DOHH2 (cell line): ENCODE measurements around the gene NID1.
A peak's percentile ranks its signal among the peaks of the same experiment; 100 is the strongest.
"Not testable (repeated sequence)": the region's sequence is repeated elsewhere in the genome, so short reads cannot be mapped to it uniquely, and the experiment has no call there.

Experiments
- H3F3A ChIP-seq: fragments of 200-600 bp; sonication (generic), shearing (Covaris generic); 2 replicates; pipeline ENCODE4 v1.6.0; 2016; ENCODE audit warnings: antibody characterized with exemption, mild to moderate bottlenecking; ENCODE audit not compliant: control insufficient read depth, insufficient read depth
- H3K27ac ChIP-seq: fragments of 200-600 bp; sonication (generic); 2 replicates; pipeline ENCODE4 v1.5.1; 2014; ENCODE audit warnings: low read depth, mild to moderate bottlenecking, low read length, moderate library complexity
- H3K27me3 ChIP-seq: fragments of 200-600 bp; sonication (generic); 2 replicates; pipeline ENCODE4 v1.6.1; 2014; ENCODE audit warnings: mild to moderate bottlenecking, low read length, mixed read lengths; ENCODE audit not compliant: control insufficient read depth
- H3K36me3 ChIP-seq: fragments of 200-600 bp; sonication (generic); 2 replicates; pipeline ENCODE4 v1.6.1; 2014; ENCODE audit warnings: mild to moderate bottlenecking, low read length, moderate library complexity, mixed read lengths; ENCODE audit not compliant: control insufficient read depth
- H3K4me1 ChIP-seq: fragments of 200-600 bp; sonication (generic); 2 replicates; pipeline ENCODE4 v1.6.1; 2014; ENCODE audit warnings: mild to moderate bottlenecking, low read length, mixed read lengths; ENCODE audit not compliant: control insufficient read depth
- H3K4me2 ChIP-seq: fragments of 200-600 bp; sonication (generic); 2 replicates; pipeline ENCODE4 v1.6.0; 2014; ENCODE audit warnings: mild to moderate bottlenecking, low read length, moderate library complexity
- H3K4me3 ChIP-seq: fragments of 200-600 bp; sonication (generic); 2 replicates; pipeline ENCODE4 v1.5.1; 2014; ENCODE audit warnings: mild to moderate bottlenecking, low read length, mixed read lengths
- H3K79me2 ChIP-seq: fragments of 200-600 bp; sonication (generic); 2 replicates; pipeline ENCODE4 v1.6.1; 2014; ENCODE audit warnings: mild to moderate bottlenecking, low read length, mixed read lengths; ENCODE audit not compliant: control insufficient read depth
- H3K9me2 ChIP-seq: fragments of 200-600 bp; sonication (generic); replicated peaks from 2 replicates; pipeline ENCODE4 v1.6.1; 2014; ENCODE audit warnings: mild to moderate bottlenecking, low read length, mixed read lengths; ENCODE audit not compliant: control insufficient read depth
- H3K9me3 ChIP-seq: fragments of 200-600 bp; sonication (generic); 2 replicates; pipeline ENCODE4 v1.6.1; 2014; ENCODE audit warnings: antibody characterized with exemption, low read length, mixed read lengths; ENCODE audit not compliant: control insufficient read depth, insufficient read depth
- H4K20me1 ChIP-seq: fragments of 200-600 bp; sonication (generic); 2 replicates; pipeline ENCODE4 v1.6.0; 2014; ENCODE audit warnings: low read depth, mild to moderate bottlenecking, antibody characterized with exemption, low read length, moderate library complexity; ENCODE audit not compliant: control insufficient read depth, insufficient read depth
- EZH2phosphoT487 ChIP-seq: fragments of 200-600 bp; sonication (generic); IDR thresholded peaks from 2 replicates; pipeline ENCODE4 v1.6.1; 2017; ENCODE audit warnings: borderline replicate concordance, mild to moderate bottlenecking, antibody characterized with exemption, low read length, moderate library complexity, mixed read lengths
- TF ChIP-seq, protein P1 (sequence below): fragments of 200-600 bp; sonication (generic); IDR thresholded peaks from one replicate; pipeline ENCODE4 v1.5.1; 2014; ENCODE audit warnings: antibody characterized with exemption, mild to moderate bottlenecking, low read depth, low read length; ENCODE audit not compliant: poor library complexity, severe bottlenecking

The NID1 gene

GRCh38 chr1:235976490-235976889 lies 88.4 kb downstream of the NID1 start:
- H3K4me3 ChIP-seq, result no peak overlapping the region
- no peak overlapping the region for H3K27ac ChIP-seq
- H3K9me2 ChIP-seq, result no peaks in the 10 kb centered on the region
- peaks cover 7% of the 10 kb centered on the region; the same call in 1 of the 2 replicates for H3K27me3 ChIP-seq
- no peak overlapping the region for H3K4me2 ChIP-seq
- TF ChIP-seq EZH2phosphoT487, result no peak
- TF ChIP-seq, protein P1, sequence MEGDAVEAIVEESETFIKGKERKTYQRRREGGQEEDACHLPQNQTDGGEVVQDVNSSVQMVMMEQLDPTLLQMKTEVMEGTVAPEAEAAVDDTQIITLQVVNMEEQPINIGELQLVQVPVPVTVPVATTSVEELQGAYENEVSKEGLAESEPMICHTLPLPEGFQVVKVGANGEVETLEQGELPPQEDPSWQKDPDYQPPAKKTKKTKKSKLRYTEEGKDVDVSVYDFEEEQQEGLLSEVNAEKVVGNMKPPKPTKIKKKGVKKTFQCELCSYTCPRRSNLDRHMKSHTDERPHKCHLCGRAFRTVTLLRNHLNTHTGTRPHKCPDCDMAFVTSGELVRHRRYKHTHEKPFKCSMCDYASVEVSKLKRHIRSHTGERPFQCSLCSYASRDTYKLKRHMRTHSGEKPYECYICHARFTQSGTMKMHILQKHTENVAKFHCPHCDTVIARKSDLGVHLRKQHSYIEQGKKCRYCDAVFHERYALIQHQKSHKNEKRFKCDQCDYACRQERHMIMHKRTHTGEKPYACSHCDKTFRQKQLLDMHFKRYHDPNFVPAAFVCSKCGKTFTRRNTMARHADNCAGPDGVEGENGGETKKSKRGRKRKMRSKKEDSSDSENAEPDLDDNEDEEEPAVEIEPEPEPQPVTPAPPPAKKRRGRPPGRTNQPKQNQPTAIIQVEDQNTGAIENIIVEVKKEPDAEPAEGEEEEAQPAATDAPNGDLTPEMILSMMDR, result no peak
- peaks cover 11% of the 10 kb centered on the region for H3K4me1 ChIP-seq
- no peaks in the 10 kb centered on the region for H3K9me3 ChIP-seq
- no peaks in the 10 kb centered on the region for H3K36me3 ChIP-seq
- no peaks in the 10 kb centered on the region for H3K79me2 ChIP-seq
- H4K20me1 ChIP-seq, result no peaks in the 10 kb centered on the region
- no peaks in the 10 kb centered on the region for H3F3A ChIP-seq

GRCh38 chr1:235974616-235975015 lies 90.3 kb downstream of the NID1 start:
- H3K4me3 ChIP-seq, result no peak overlapping the region
- H3K4me1 ChIP-seq, result peaks cover 16% of the 10 kb centered on the region
- no peaks in the 10 kb centered on the region for H3K79me2 ChIP-seq
- no peaks in the 10 kb centered on the region for H3K36me3 ChIP-seq
- no peak overlapping the region for H3K27ac ChIP-seq
- peaks cover 2% of the 10 kb centered on the region; the same call in 1 of the 2 replicates for H3F3A ChIP-seq
- TF ChIP-seq EZH2phosphoT487, result no peak
- TF ChIP-seq, protein P1, result no peak
- no peaks in the 10 kb centered on the region for H3K9me3 ChIP-seq
- peaks cover 2% of the 10 kb centered on the region; the same call in 1 of the 2 replicates for H3K27me3 ChIP-seq
- no peak overlapping the region for H3K4me2 ChIP-seq
- H4K20me1 ChIP-seq, result no peaks in the 10 kb centered on the region
- no peaks in the 10 kb centered on the region for H3K9me2 ChIP-seq

- not testable (repeated sequence) for H3K79me2 ChIP-seq, H4K20me1 ChIP-seq, H3K9me3 ChIP-seq, H3K9me2 ChIP-seq, H3K36me3 ChIP-seq, H3K27ac ChIP-seq, H3K27me3 ChIP-seq, H3F3A ChIP-seq
- Histone ChIP-seq H3K4me2 (peak overlapping the region; percentile 89), H3K4me1 (peaks cover 16% of the 10 kb centered on the region), H3K4me3 (peak overlapping the region; percentile 63)
Observed at GRCh38 chr1:235972691-235973090, 92.2 kb downstream of the NID1 start.

GRCh38 chr1:235972311-235972689 lies 92.6 kb downstream of the NID1 start:
- TF ChIP-seq, protein P1, result no peak
- TF ChIP-seq EZH2phosphoT487, result no peak
- Histone ChIP-seq H3K4me1 (peaks cover 16% of the 10 kb centered on the region), H3K9me3 (no peaks in the 10 kb centered on the region), H4K20me1 (no peaks in the 10 kb centered on the region), H3K36me3 (no peaks in the 10 kb centered on the region), H3K4me3 (peak overlapping the region; percentile 63), H3K79me2 (no peaks in the 10 kb centered on the region), H3K27ac (no peak overlapping the region), H3K4me2 (peak overlapping the region; percentile 89), H3K27me3 (peaks cover 2% of the 10 kb centered on the region; the same call in 1 of the 2 replicates), H3F3A (peaks cover 2% of the 10 kb centered on the region; the same call in 1 of the 2 replicates), H3K9me2 (no peaks in the 10 kb centered on the region)
